SK-N-SH treated with all-trans-retinoic acid at 6 μM for 48 hours (cell line): Measurements from ENCODE around the gene ARHGEF16.

ENCODE experiments used
- ATAC-seq: fragments of 200-7000 bp; cut with Tn5 transposase; 3 replicates; pipeline ENCODE4 v1.9.1; 2020; ENCODE audit warnings: mild to moderate bottlenecking, moderate library complexity
- ARNTL ChIP-seq: fragments of 450-650 bp; formaldehyde crosslinking; IDR thresholded peaks from 2 replicates; pipeline ENCODE4 v1.5.0; 2020; ENCODE audit warnings: low read depth, mild to moderate bottlenecking, moderate library complexity, borderline replicate concordance
- BACH2 ChIP-seq: fragments of 250-450 bp; sonication (Bioruptor Pico); IDR thresholded peaks from 2 replicates; pipeline ENCODE4 v1.9.0; 2021; ENCODE audit warnings: mild to moderate bottlenecking, borderline replicate concordance
- CSDC2 ChIP-seq: fragments of 250-450 bp; sonication (Bioruptor Pico); IDR thresholded peaks from 2 replicates; pipeline ENCODE4 v1.5.0; 2020; ENCODE audit warnings: mild to moderate bottlenecking, moderate library complexity
- CSRNP3 ChIP-seq: fragments of 250-450 bp; sonication (Bioruptor Pico); IDR thresholded peaks from 2 replicates; pipeline ENCODE4 v1.5.1; 2021; ENCODE audit warnings: mild to moderate bottlenecking, moderate library complexity
- ESRRG ChIP-seq: fragments of 250-450 bp; sonication (Bioruptor Pico); IDR thresholded peaks from 2 replicates; pipeline ENCODE4 v1.6.1; 2021; ENCODE audit warnings: mild to moderate bottlenecking
- GLIS3 ChIP-seq: fragments of 250-450 bp; sonication (Bioruptor Pico); IDR thresholded peaks from 2 replicates; pipeline ENCODE4 v1.5.0; 2020; ENCODE audit warnings: mild to moderate bottlenecking, moderate library complexity
- ISL1 ChIP-seq: fragments of 250-450 bp; sonication (Bioruptor Pico); IDR thresholded peaks from 2 replicates; pipeline ENCODE4 v2.1.2; 2022; ENCODE audit warnings: mild to moderate bottlenecking, moderate library complexity
- OSR1 ChIP-seq: fragments of 250-450 bp; sonication (Bioruptor Pico); IDR thresholded peaks from 2 replicates; pipeline ENCODE4 v1.8.0; 2022; ENCODE audit warnings: moderate library complexity, mild to moderate bottlenecking, inconsistent platforms
- RARB ChIP-seq: fragments of 250-450 bp; sonication (Bioruptor Pico); IDR thresholded peaks from 2 replicates; pipeline ENCODE4 v1.8.0; 2021; ENCODE audit warnings: mild to moderate bottlenecking, moderate library complexity
- SNAI2 ChIP-seq: fragments of 250-450 bp; sonication (Bioruptor Pico); IDR thresholded peaks from 2 replicates; pipeline ENCODE4 v1.5.0; 2020; ENCODE audit warnings: mild to moderate bottlenecking, moderate library complexity
- TCF4 ChIP-seq: fragments of 250-450 bp; sonication (Bioruptor Pico); IDR thresholded peaks from 2 replicates; pipeline ENCODE4 v1.8.0; 2021; ENCODE audit warnings: mild to moderate bottlenecking, moderate library complexity, borderline replicate concordance
- TOX ChIP-seq: fragments of 250-450 bp; sonication (Bioruptor Pico); IDR thresholded peaks from 2 replicates; pipeline ENCODE4 v1.8.0; 2021; ENCODE audit warnings: mild to moderate bottlenecking, moderate library complexity, borderline replicate concordance
- TSHZ2 ChIP-seq: fragments of 250-450 bp; sonication (Bioruptor Pico); IDR thresholded peaks from 2 replicates; pipeline ENCODE4 v1.5.0; 2020; ENCODE audit warnings: mild to moderate bottlenecking, moderate library complexity
- ZC3H10 ChIP-seq: fragments of 250-450 bp; sonication (Bioruptor Pico); IDR thresholded peaks from 2 replicates; pipeline ENCODE4 v1.5.1; 2021; ENCODE audit warnings: mild to moderate bottlenecking, moderate library complexity
- ZFP3 ChIP-seq: fragments of 250-450 bp; sonication (Bioruptor Pico); IDR thresholded peaks from 2 replicates; pipeline ENCODE4 v1.5.0; 2020; ENCODE audit warnings: mild to moderate bottlenecking, moderate library complexity
- ZFP30 ChIP-seq: fragments of 450-650 bp; formaldehyde crosslinking; IDR thresholded peaks from 2 replicates; pipeline ENCODE4 v1.5.0; 2022; ENCODE audit warnings: mild to moderate bottlenecking, moderate library complexity
- ZNF565 ChIP-seq: fragments of 450-650 bp; formaldehyde crosslinking; conservative IDR thresholded peaks from 2 replicates; pipeline ENCODE4 v1.5.0; 2020; ENCODE audit warnings: low read depth, mild to moderate bottlenecking, moderate library complexity
- ZNF70 ChIP-seq: fragments of 450-650 bp; formaldehyde crosslinking; IDR thresholded peaks from 2 replicates; pipeline ENCODE4 v1.5.0; 2020; ENCODE audit warnings: mild to moderate bottlenecking, moderate library complexity
- ZNF8 ChIP-seq: fragments of 450-650 bp; formaldehyde crosslinking; IDR thresholded peaks from 2 replicates; pipeline ENCODE4 v1.5.0; 2020; ENCODE audit warnings: mild to moderate bottlenecking, moderate library complexity
- TF ChIP-seq, protein P1 (sequence below): fragments of 250-450 bp; sonication (Bioruptor Pico); IDR thresholded peaks from 2 replicates; pipeline ENCODE4 v1.5.1; 2020; ENCODE audit warnings: low read depth, mild to moderate bottlenecking, moderate library complexity
- TF ChIP-seq, protein P2 (sequence below): fragments of 250-450 bp; sonication (Bioruptor Pico); IDR thresholded peaks from 2 replicates; pipeline ENCODE4 v1.8.0; 2021; ENCODE audit warnings: low read depth, mild to moderate bottlenecking, moderate library complexity, borderline replicate concordance

Gene ARHGEF16

GRCh38 chr1:3471356-3472087, 17.1 kb downstream of the ARHGEF16 start:
- peak; percentile 57 for ATAC-seq
- no peak for TF ChIP-seq OSR1 (CRISPR knock-in tag)
- TF ChIP-seq ZNF565: no peak
- TF ChIP-seq ESRRG (CRISPR knock-in tag): no peak
- TF ChIP-seq, protein P1, sequence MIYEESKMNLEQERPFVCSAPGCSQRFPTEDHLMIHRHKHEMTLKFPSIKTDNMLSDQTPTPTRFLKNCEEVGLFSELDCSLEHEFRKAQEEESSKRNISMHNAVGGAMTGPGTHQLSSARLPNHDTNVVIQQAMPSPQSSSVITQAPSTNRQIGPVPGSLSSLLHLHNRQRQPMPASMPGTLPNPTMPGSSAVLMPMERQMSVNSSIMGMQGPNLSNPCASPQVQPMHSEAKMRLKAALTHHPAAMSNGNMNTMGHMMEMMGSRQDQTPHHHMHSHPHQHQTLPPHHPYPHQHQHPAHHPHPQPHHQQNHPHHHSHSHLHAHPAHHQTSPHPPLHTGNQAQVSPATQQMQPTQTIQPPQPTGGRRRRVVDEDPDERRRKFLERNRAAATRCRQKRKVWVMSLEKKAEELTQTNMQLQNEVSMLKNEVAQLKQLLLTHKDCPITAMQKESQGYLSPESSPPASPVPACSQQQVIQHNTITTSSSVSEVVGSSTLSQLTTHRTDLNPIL (CRISPR knock-in tag): no peak
- no peak for TF ChIP-seq ZC3H10 (CRISPR knock-in tag)
- TF ChIP-seq CSDC2 (CRISPR knock-in tag): no peak
- TF ChIP-seq CSRNP3 (CRISPR knock-in tag): no peak
- TF ChIP-seq ISL1 (CRISPR knock-in tag): no peak
- no peak for TF ChIP-seq TOX
- no peak for TF ChIP-seq ZNF70
- no peak for TF ChIP-seq BACH2 (CRISPR knock-in tag)
- no peak for TF ChIP-seq TCF4 (CRISPR knock-in tag)
- TF ChIP-seq RARB (CRISPR knock-in tag): no peak
- no peak for TF ChIP-seq GLIS3 (CRISPR knock-in tag)
- no peak for TF ChIP-seq ZNF8
- TF ChIP-seq SNAI2 (CRISPR knock-in tag): no peak

- ATAC-seq: no peak
- TF ChIP-seq TOX: no peak
- no peak for TF ChIP-seq CSRNP3 (CRISPR knock-in tag)
- no peak for TF ChIP-seq GLIS3 (CRISPR knock-in tag)
- TF ChIP-seq SNAI2 (CRISPR knock-in tag): no peak
- TF ChIP-seq ZFP30 (CRISPR knock-in tag): no peak
- TF ChIP-seq ISL1 (CRISPR knock-in tag): no peak
- TF ChIP-seq, protein P2, sequence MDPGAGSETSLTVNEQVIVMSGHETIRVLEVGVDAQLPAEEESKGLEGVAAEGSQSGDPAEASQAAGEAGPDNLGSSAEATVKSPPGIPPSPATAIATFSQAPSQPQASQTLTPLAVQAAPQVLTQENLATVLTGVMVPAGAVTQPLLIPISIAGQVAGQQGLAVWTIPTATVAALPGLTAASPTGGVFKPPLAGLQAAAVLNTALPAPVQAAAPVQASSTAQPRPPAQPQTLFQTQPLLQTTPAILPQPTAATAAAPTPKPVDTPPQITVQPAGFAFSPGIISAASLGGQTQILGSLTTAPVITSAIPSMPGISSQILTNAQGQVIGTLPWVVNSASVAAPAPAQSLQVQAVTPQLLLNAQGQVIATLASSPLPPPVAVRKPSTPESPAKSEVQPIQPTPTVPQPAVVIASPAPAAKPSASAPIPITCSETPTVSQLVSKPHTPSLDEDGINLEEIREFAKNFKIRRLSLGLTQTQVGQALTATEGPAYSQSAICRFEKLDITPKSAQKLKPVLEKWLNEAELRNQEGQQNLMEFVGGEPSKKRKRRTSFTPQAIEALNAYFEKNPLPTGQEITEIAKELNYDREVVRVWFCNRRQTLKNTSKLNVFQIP: no peak
- TF ChIP-seq RARB (CRISPR knock-in tag): no peak
- no peak for TF ChIP-seq ZFP3
Observed at GRCh38 chr1:3472088-3472850, 17.8 kb downstream of the ARHGEF16 start.

- no peak for ATAC-seq
- TF ChIP-seq ISL1 (CRISPR knock-in tag): no peak
- TF ChIP-seq ARNTL (CRISPR knock-in tag): no peak
- no peak for TF ChIP-seq CSRNP3 (CRISPR knock-in tag)
- no peak for TF ChIP-seq TSHZ2 (CRISPR knock-in tag)
- no peak for TF ChIP-seq BACH2 (CRISPR knock-in tag)
- TF ChIP-seq TCF4 (CRISPR knock-in tag): no peak
- TF ChIP-seq ESRRG (CRISPR knock-in tag): no peak
- TF ChIP-seq, all 23 proteins: peak for 0
Observed at GRCh38 chr1:3472906-3473305, 18.4 kb downstream of the ARHGEF16 start.
